ENCODE measurements around the gene INTS7.

DNA sequence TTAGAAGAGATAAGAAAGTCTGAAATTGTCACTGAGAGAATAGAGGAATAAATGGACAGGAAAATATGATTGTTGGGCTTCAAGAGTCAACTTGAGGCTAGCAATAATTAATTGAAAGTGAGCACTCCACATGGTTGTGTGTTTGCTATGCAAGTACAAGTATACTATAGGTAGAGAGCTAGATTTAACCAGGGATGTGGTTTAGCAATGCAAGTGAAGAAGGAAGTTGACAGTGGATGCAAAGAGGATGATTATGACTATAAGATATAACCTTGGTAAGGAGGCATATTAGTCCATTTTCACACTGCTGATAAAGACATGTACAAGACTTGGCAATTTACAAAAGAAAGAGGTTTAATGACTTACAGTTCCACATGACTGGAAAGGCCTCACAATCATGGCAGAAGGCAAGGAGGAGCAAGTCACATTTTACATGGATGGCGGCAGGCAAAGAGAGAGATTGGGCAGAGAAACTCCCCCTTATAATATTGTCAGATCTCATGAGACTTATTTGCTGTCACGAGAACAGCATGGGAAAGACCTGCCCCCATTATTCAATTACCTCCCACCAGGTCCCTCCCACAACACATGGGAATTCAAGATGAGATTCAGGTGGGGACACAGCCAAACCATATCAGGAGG lies 47.5 kb upstream of the INTS7 start:
- TF ChIP-seq, protein P1, sequence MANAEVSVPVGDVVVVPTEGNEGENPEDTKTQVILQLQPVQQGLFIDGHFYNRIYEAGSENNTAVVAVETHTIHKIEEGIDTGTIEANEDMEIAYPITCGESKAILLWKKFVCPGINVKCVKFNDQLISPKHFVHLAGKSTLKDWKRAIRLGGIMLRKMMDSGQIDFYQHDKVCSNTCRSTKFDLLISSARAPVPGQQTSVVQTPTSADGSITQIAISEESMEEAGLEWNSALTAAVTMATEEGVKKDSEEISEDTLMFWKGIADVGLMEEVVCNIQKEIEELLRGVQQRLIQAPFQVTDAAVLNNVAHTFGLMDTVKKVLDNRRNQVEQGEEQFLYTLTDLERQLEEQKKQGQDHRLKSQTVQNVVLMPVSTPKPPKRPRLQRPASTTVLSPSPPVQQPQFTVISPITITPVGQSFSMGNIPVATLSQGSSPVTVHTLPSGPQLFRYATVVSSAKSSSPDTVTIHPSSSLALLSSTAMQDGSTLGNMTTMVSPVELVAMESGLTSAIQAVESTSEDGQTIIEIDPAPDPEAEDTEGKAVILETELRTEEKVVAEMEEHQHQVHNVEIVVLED (CRISPR knock-in tag; IDR thresholded peaks at IDR 0.05), result no peak
- TF ChIP-seq, protein P2, sequence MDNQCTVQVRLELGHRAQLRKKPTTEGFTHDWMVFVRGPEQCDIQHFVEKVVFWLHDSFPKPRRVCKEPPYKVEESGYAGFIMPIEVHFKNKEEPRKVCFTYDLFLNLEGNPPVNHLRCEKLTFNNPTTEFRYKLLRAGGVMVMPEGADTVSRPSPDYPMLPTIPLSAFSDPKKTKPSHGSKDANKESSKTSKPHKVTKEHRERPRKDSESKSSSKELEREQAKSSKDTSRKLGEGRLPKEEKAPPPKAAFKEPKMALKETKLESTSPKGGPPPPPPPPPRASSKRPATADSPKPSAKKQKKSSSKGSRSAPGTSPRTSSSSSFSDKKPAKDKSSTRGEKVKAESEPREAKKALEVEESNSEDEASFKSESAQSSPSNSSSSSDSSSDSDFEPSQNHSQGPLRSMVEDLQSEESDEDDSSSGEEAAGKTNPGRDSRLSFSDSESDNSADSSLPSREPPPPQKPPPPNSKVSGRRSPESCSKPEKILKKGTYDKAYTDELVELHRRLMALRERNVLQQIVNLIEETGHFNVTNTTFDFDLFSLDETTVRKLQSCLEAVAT (IDR thresholded peaks at IDR 0.05), result no peak
- TF ChIP-seq, protein P3, sequence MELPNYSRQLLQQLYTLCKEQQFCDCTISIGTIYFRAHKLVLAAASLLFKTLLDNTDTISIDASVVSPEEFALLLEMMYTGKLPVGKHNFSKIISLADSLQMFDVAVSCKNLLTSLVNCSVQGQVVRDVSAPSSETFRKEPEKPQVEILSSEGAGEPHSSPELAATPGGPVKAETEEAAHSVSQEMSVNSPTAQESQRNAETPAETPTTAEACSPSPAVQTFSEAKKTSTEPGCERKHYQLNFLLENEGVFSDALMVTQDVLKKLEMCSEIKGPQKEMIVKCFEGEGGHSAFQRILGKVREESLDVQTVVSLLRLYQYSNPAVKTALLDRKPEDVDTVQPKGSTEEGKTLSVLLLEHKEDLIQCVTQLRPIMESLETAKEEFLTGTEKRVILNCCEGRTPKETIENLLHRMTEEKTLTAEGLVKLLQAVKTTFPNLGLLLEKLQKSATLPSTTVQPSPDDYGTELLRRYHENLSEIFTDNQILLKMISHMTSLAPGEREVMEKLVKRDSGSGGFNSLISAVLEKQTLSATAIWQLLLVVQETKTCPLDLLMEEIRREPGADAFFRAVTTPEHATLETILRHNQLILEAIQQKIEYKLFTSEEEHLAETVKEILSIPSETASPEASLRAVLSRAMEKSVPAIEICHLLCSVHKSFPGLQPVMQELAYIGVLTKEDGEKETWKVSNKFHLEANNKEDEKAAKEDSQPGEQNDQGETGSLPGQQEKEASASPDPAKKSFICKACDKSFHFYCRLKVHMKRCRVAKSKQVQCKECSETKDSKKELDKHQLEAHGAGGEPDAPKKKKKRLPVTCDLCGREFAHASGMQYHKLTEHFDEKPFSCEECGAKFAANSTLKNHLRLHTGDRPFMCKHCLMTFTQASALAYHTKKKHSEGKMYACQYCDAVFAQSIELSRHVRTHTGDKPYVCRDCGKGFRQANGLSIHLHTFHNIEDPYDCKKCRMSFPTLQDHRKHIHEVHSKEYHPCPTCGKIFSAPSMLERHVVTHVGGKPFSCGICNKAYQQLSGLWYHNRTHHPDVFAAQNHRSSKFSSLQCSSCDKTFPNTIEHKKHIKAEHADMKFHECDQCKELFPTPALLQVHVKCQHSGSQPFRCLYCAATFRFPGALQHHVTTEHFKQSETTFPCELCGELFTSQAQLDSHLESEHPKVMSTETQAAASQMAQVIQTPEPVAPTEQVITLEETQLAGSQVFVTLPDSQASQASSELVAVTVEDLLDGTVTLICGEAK (IDR thresholded peaks at IDR 0.05), result no peak
- TF ChIP-seq, protein P3 (CRISPR knock-in tag; IDR thresholded peaks at IDR 0.05), result no peak
- TF ChIP-seq NCOA1 (IDR thresholded peaks at IDR 0.05; ENCODE audit: low read depth) (no peak), PRMT5 (CRISPR knock-in tag; IDR thresholded peaks at IDR 0.05) (no peak)

All from K562 (cell line).